SK-N-SH (cell line): ENCODE results near the gene PIGM. TPM values are rescaled to one million over a fixed set of nuclear protein-coding genes. Genes with fewer than 3 reads are reported as not detected.
"Not testable (repeated sequence)": the region's sequence is repeated elsewhere in the genome, so short reads cannot be mapped to it uniquely, and the experiment has no call there.

Experiments used
- CTCF ChIA-PET: fragments of 300-600, 350-600 bp; formaldehyde crosslinking; extraction: SDS; loops from one replicate; lab custom pipeline; 2021; lab: Yijun Ruan, JAX
- POLR2A ChIA-PET: fragments of 350-600 bp; sonication (Branson Sonifier 250); formaldehyde crosslinking; extraction: SDS; loops from one replicate; lab custom pipeline; 2020; ENCODE audit warnings: antibody characterized with exemption, inconsistent platforms; lab: Yijun Ruan, JAX
- DNase-seq: peaks from one replicate; pipeline ENCODE4 v3.0.0; 2012
- H2AFZ ChIP-seq: fragments of 200-600 bp; sonication (generic); 2 replicates; pipeline ENCODE4 v1.8.1; 2016; ENCODE audit warnings: antibody characterized with exemption, mild to moderate bottlenecking, low read depth
- H3F3A ChIP-seq: fragments of 200-600 bp; sonication (generic); replicated peaks from 2 replicates; pipeline ENCODE3; 2016; ENCODE audit warnings: antibody characterized with exemption, mild to moderate bottlenecking; ENCODE audit not compliant: insufficient read depth
- H3K27ac ChIP-seq, 2 experiments: fragments of 200-500 bp in 1 of 2; fragments of 200-600 bp in 1 of 2; sonication (Bioruptor generic) in 1 of 2; sonication (generic), shearing (Covaris generic) in 1 of 2; 2 replicates each; pipeline versions ENCODE4 v1.5.1 to v1.6.1; 2014 to 2016; ENCODE audit warnings: low read depth in 2 of 2, inconsistent platforms in 1 of 2, low read length in 1 of 2, mild to moderate bottlenecking in 1 of 2, mixed read lengths in 1 of 2
- H3K27me3 ChIP-seq: fragments of 200-600 bp; sonication (generic), shearing (Covaris generic); 2 replicates; pipeline ENCODE4 v1.6.1; 2016; ENCODE audit warnings: mixed run types; ENCODE audit not compliant: insufficient read depth
- H3K36me3 ChIP-seq, 2 experiments: fragments of 200-500 bp in 1 of 2; fragments of 200-600 bp in 1 of 2; sonication (Bioruptor generic) in 1 of 2; sonication (generic) in 1 of 2; replicated peaks in 1 of 2; 2 replicates each; pipeline versions ENCODE3 to v1.5.1; 2014 to 2016; ENCODE audit warnings: low read length in 1 of 2, mild to moderate bottlenecking in 1 of 2; ENCODE audit not compliant: insufficient read depth in 2 of 2, control insufficient read depth in 1 of 2
- H3K4me1 ChIP-seq, 2 experiments: fragments of 200-500 bp in 1 of 2; fragments of 200-600 bp in 1 of 2; sonication (Bioruptor generic) in 1 of 2; sonication (generic), shearing (Covaris generic) in 1 of 2; 2 replicates each; pipeline versions ENCODE4 v1.5.1 to v1.6.1; 2014 to 2016; ENCODE audit warnings: low read depth in 1 of 2, low read length in 1 of 2, mixed run types in 1 of 2; ENCODE audit not compliant: insufficient read depth in 2 of 2, control insufficient read depth in 1 of 2
- H3K4me2 ChIP-seq: fragments of 200-600 bp; sonication (generic), shearing (Covaris generic); 2 replicates; pipeline ENCODE4 v1.6.1; 2017; ENCODE audit warnings: mixed run types
- H3K4me3 ChIP-seq, 2 experiments: fragments of 200-500 bp in 1 of 2; fragments of 200-600 bp in 1 of 2; sonication (Bioruptor generic) in 1 of 2; sonication (generic), shearing (Covaris generic) in 1 of 2; 2 replicates each; pipeline versions ENCODE4 v1.5.1 to v1.8.1; 2014 to 2016; ENCODE audit warnings: low read depth in 2 of 2, inconsistent platforms in 1 of 2, low read length in 1 of 2, mild to moderate bottlenecking in 1 of 2, mixed read lengths in 1 of 2, moderate library complexity in 1 of 2
- H3K79me2 ChIP-seq: fragments of 200-600 bp; sonication (generic); 2 replicates; pipeline ENCODE4 v1.8.1; 2017; ENCODE audit warnings: mild to moderate bottlenecking; ENCODE audit not compliant: insufficient read depth
- H3K9ac ChIP-seq: fragments of 200-600 bp; sonication (generic); 2 replicates; pipeline ENCODE4 v1.6.1; 2017; ENCODE audit warnings: mixed run types
- H3K9me2 ChIP-seq: fragments of 200-600 bp; sonication (generic); 2 replicates; pipeline ENCODE4 v1.6.1; 2017; ENCODE audit warnings: mixed run types
- H3K9me3 ChIP-seq: fragments of 200-600 bp; sonication (generic); 2 replicates; pipeline ENCODE4 v1.6.1; 2017; ENCODE audit warnings: mixed run types, mild to moderate bottlenecking, moderate library complexity
- H4K20me1 ChIP-seq: fragments of 200-600 bp; sonication (generic); 2 replicates; pipeline ENCODE4 v1.6.1; 2017; ENCODE audit warnings: mild to moderate bottlenecking, mixed run types; ENCODE audit not compliant: insufficient read depth
- CHD2 ChIP-seq: fragments of 150-350 bp; IDR thresholded peaks from 2 replicates; pipeline ENCODE4 v1.6.1; 2018; ENCODE audit warnings: low read length; ENCODE audit not compliant: partially characterized antibody
- ELF1 ChIP-seq: IDR thresholded peaks from 2 replicates; pipeline ENCODE4 v1.4.0; 2012
- EP300 ChIP-seq, 2 experiments: IDR thresholded peaks; 2 replicates each; pipeline versions ENCODE4 v1.4.0 to v1.6.1; 2012; ENCODE audit warnings: borderline replicate concordance in 1 of 2, low read depth in 1 of 2, low read length in 1 of 2
- FOXM1 ChIP-seq: IDR thresholded peaks from 2 replicates; pipeline ENCODE4 v1.4.0; 2012; ENCODE audit warnings: low read depth, mild to moderate bottlenecking
- GABPA ChIP-seq: IDR thresholded peaks from 2 replicates; pipeline ENCODE4 v1.4.0; 2012; ENCODE audit warnings: low read depth, mild to moderate bottlenecking
- MEF2A ChIP-seq: IDR thresholded peaks from 2 replicates; pipeline ENCODE4 v1.4.0; 2012; ENCODE audit warnings: low read depth, borderline replicate concordance
- NFIC ChIP-seq: IDR thresholded peaks from 2 replicates; pipeline ENCODE4 v1.4.0; 2012; ENCODE audit warnings: borderline replicate concordance
- RCOR1 ChIP-seq: fragments of 150-350 bp; IDR thresholded peaks from 2 replicates; pipeline ENCODE4 v1.6.1; 2017; ENCODE audit warnings: antibody characterized with exemption, low read length
- RFX5 ChIP-seq: IDR thresholded peaks from 2 replicates; pipeline ENCODE4 v1.6.1; 2012; ENCODE audit warnings: mild to moderate bottlenecking, improper control_type of control experiment, low read length
- SIN3A ChIP-seq: IDR thresholded peaks from 2 replicates; pipeline ENCODE4 v1.6.1; 2012; ENCODE audit warnings: low read depth, mild to moderate bottlenecking, low read length, moderate library complexity, borderline replicate concordance
- TAF1 ChIP-seq: IDR thresholded peaks from 2 replicates; pipeline ENCODE4 v1.6.1; 2012; ENCODE audit warnings: low read depth, mild to moderate bottlenecking, low read length, moderate library complexity, borderline replicate concordance
- WGBS: methylation state at CpG from one replicate; pipeline ENCODE4 v1.1.6; 2017; ENCODE audit warnings: low lambda C conversion rate; 5-methylcytosine and 5-hydroxymethylcytosine counted together
- polyA plus RNA-seq, 3 experiments: library from polyadenylated mRNA; depleted of rRNA; stranded (reverse); fragments of >200 nt; gene quantifications; 2 replicates each; pipeline ENCODE4 v1.2.3, GENCODE V29; 2012
- TF ChIP-seq, protein P1 (sequence below): IDR thresholded peaks from 2 replicates; pipeline ENCODE4 v1.4.0; 2012; ENCODE audit warnings: low read depth
- TF ChIP-seq, protein P2 (sequence below): IDR thresholded peaks from 2 replicates; pipeline ENCODE4 v1.4.0; 2012; ENCODE audit warnings: low read depth, borderline replicate concordance

Gene PIGM
- polyA plus RNA-seq, 1 of the 3 experiments (the other 2 are of a cell fraction) = 4.0 TPM

DNA sequence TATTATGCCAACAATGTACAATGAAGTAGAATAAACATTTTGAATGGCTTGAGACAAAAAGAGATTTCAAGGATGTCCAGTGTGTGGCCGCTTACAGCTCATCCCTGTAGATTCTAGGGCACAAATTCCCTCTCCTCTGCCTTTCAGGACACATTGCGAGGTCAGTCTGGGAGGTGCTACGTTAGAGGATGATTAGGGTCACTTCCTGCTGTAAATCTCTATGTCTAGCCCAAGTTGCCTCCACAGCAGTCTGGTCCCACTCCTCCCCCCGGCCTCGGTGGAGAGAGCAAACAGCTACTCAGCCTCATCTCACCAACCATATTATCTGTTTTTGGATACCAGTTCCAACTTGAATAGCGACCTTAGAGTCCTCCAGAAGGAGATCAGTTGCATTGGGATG lies 21.1 kb upstream of the PIGM start:
- TF ChIP-seq CHD2 (no peak), RFX5 (no peak), SIN3A (no peak), RCOR1 (no peak), EP300 (IDR thresholded peaks at IDR 0.05; ENCODE audit: borderline replicate concordance in 1 of 2, low read depth in 1 of 2, low read length in 1 of 2) (no peak), TAF1 (no peak), GABPA (no peak)
- TF ChIP-seq, protein P1, sequence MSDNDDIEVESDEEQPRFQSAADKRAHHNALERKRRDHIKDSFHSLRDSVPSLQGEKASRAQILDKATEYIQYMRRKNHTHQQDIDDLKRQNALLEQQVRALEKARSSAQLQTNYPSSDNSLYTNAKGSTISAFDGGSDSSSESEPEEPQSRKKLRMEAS = no peak
- ChIA-PET POLR2A (interaction anchor here (1.0 kb wide), 1 partner anchor 17 kb away, joined by 3 read pairs; the partner anchor contains the start of gene KCNJ10), CTCF (interaction anchor here (1.2 to 9.8 kb wide), 4 partner anchors 9 to 32 kb away, joined by 3 to 76 read pairs (median 6); partner anchors contain the start of gene KCNJ9)
- Histone ChIP-seq H3K4me1 (no peaks in the 10 kb centered on the region), H3F3A (no peaks in the 10 kb centered on the region), H3K9me2 (no peaks in the 10 kb centered on the region), H3K27ac (no peak overlapping the region), H3K4me3 (no peak overlapping the region), H3K36me3 (no peaks in the 10 kb centered on the region), H4K20me1 (no peaks in the 10 kb centered on the region), H3K79me2 (no peaks in the 10 kb centered on the region), H2AFZ (no peak overlapping the region), H3K4me2 (no peak overlapping the region), H3K9ac (no peak overlapping the region), H3K27me3 (peaks cover 70% of the 10 kb centered on the region), H3K9me3 (no peaks in the 10 kb centered on the region)
- no peak for DNase-seq
- 24% methylated on average over 6 of the region's 6 CpGs for WGBS

DNA sequence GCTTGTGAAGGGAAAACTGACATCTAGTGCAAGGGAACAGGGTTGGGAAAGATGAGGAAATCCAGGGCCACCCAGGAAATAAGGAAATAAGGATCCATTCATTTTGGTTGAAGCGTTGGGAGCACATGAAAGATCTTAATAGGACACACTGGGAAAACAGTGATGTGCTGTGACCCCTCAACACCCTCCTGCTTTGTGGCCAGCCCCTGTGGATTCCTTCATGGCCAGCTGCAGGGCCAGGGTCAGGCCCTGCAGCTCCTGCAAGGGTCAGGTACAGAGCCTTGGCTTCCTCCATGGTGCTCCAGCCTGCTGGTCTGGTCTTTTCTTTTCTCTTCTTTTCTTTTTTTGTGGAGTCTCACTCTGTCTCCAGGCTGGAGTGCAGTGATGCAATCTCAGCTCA lies 18.8 kb upstream of the PIGM start:
- Histone ChIP-seq H3F3A (no peaks in the 10 kb centered on the region), H3K4me3 (no peak overlapping the region), H3K9me2 (no peaks in the 10 kb centered on the region), H3K4me2 (no peak overlapping the region), H4K20me1 (no peaks in the 10 kb centered on the region), H2AFZ (no peak overlapping the region), H3K9me3 (no peaks in the 10 kb centered on the region), H3K79me2 (no peaks in the 10 kb centered on the region), H3K27ac (no peak overlapping the region), H3K27me3 (peaks cover 65% of the 10 kb centered on the region), H3K36me3 (no peaks in the 10 kb centered on the region), H3K9ac (no peak overlapping the region), H3K4me1 (peaks cover 0 to 11% of the 10 kb centered on the region in 2 experiments; a peak in 2 of 4 replicates)
- WGBS = 50% methylated on average over 1 of the region's 1 CpG
- no peak for DNase-seq
- POLR2A ChIA-PET = no interaction called here
- TF ChIP-seq, protein P2, sequence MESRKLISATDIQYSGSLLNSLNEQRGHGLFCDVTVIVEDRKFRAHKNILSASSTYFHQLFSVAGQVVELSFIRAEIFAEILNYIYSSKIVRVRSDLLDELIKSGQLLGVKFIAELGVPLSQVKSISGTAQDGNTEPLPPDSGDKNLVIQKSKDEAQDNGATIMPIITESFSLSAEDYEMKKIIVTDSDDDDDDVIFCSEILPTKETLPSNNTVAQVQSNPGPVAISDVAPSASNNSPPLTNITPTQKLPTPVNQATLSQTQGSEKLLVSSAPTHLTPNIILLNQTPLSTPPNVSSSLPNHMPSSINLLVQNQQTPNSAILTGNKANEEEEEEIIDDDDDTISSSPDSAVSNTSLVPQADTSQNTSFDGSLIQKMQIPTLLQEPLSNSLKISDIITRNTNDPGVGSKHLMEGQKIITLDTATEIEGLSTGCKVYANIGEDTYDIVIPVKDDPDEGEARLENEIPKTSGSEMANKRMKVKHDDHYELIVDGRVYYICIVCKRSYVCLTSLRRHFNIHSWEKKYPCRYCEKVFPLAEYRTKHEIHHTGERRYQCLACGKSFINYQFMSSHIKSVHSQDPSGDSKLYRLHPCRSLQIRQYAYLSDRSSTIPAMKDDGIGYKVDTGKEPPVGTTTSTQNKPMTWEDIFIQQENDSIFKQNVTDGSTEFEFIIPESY = no peak
- TF ChIP-seq NFIC (no peak), GABPA (no peak), MEF2A (no peak), ELF1 (no peak), FOXM1 (no peak), TAF1 (no peak), RFX5 (no peak)
- CTCF ChIA-PET = interaction anchor here (2.4 to 9.8 kb wide), 2 partner anchors 28 to 34 kb away, joined by 10 to 76 read pairs; partner anchors contain the start of gene KCNJ9

DNA sequence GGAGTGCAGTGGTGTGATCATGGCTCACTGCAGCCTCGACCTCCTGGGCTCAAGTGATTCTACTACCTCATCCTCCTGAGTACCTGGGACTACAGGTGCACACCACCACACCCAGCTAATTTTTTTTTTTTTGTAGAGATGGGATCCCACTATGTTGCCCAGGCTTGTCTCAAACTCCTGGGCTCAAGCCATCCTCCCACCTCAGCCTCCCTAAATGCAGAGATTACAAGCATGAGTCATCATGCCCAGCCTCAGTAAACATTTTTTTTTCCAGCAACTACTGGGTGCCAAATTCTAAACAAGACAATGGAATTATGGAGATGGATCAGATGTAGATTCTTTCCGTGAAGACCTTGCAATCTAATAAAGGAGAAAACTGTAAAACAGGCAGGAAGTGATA lies 18.4 kb upstream of the PIGM start:
- DNase-seq, H3F3A ChIP-seq, H2AFZ ChIP-seq, H3K4me3 ChIP-seq, H3K36me3 ChIP-seq, H3K9me2 ChIP-seq, H3K27ac ChIP-seq, H3K9ac ChIP-seq, H3K79me2 ChIP-seq, POLR2A ChIA-PET, H3K4me2 ChIP-seq, H4K20me1 ChIP-seq, H3K9me3 ChIP-seq: not testable (repeated sequence)
- Histone ChIP-seq H3K4me1 (peaks cover 0 to 11% of the 10 kb centered on the region in 2 experiments; a peak in 2 of 4 replicates), H3K27me3 (peaks cover 60% of the 10 kb centered on the region; the same call in 1 of the 2 replicates)
- WGBS = 6% methylated on average over 2 of the region's 2 CpGs
- CTCF ChIA-PET = interaction anchor here (2.4 to 9.8 kb wide), 2 partner anchors 28 to 34 kb away, joined by 10 to 76 read pairs; partner anchors contain the start of gene KCNJ9
